ENCODE measurements around the gene DSTYK. TPM values are rescaled to one million over a fixed set of nuclear protein-coding genes. Genes with fewer than 3 reads are reported as not detected.

DSTYK gene
- total RNA-seq, 1 donor from 2014 or later, result 13.0 TPM

DNA sequence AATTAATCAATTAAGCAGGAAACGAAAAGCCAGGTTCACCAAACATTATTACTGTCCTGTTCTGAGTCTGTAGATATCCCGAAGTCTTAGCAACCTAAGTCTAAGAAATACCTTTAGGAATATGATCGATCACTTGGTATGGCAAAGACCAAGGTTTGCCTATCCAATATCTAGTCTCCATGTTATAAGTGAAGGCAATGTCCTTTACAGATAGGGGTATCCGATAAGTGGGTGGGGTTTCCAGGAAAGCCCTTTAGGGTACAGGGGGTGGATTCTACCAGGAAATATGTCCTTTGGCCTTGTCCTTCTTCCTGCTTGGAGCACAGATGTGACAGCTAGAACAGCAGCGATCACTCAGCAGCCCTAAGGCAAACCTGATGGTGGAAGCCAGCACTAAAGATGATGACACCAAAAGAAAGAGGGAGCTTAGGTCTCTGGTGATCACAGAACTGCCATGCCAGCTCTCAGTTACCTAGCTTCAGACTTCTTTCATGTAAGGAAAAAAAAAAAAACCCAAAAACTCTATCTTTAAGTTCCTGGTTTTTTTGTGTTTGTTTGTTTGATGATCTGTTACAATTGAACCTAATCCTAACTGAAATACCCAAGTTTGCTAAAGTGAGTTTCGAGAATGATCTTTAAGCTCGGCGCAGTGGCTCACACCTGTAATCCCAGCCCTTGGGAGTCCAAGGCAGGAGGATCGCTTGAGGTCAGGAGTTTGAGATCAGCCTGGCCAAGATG lies 40.8 kb downstream of the DSTYK start:
- Histone ChIP-seq H3K4me1 (no peaks in the 10 kb centered on the region), H2AFZ (replicated peaks) (no peak overlapping the region), H3K27me3 (no peaks in the 10 kb centered on the region), H3K9me3 (ENCODE audit: low read depth) (no peaks in the 10 kb centered on the region), H3F3A (ENCODE audit: low read depth) (no peaks in the 10 kb centered on the region), H4K20me1 (ENCODE audit: low read depth) (peaks cover 7% of the 10 kb centered on the region), H3K27ac (no peak overlapping the region), H3K36me3 (no peaks in the 10 kb centered on the region), H3K9ac (no peak overlapping the region), H3K4me2 (no peak overlapping the region), H3K79me2 (ENCODE audit: low read depth) (peaks cover 3% of the 10 kb centered on the region), H3K4me3 (no peak overlapping the region)
- Mint-ChIP-seq H3K4me3 (no peak overlapping the region), H3K4me1 (no peaks in the 10 kb centered on the region), H3K27me3 (ENCODE audit: insufficient read depth, low read depth) (no peaks in the 10 kb centered on the region), H3K27ac (no peak overlapping the region), H3K36me3 (peaks cover 15% of the 10 kb centered on the region), H3K9me3 (no peaks in the 10 kb centered on the region)
- no peak for DNase-seq (ENCODE audit: low spot score)
- no peak for TF ChIP-seq CTCF (IDR thresholded peaks at IDR 0.05)
- no peak for TF ChIP-seq EZH2phosphoT487 (IDR thresholded peaks at IDR 0.05)
- TF ChIP-seq EZH2 (IDR thresholded peaks at IDR 0.05), result no peak

- H3K4me3 ChIP-seq, result no peak overlapping the region
- H4K20me1 ChIP-seq (ENCODE audit: low read depth), result peaks cover 7% of the 10 kb centered on the region
- Mint-ChIP-seq H3K27ac (no peak overlapping the region), H3K9me3 (no peaks in the 10 kb centered on the region), H3K36me3 (peaks cover 20% of the 10 kb centered on the region), H3K27me3 (ENCODE audit: insufficient read depth, low read depth) (no peaks in the 10 kb centered on the region), H3K4me3 (no peak overlapping the region), H3K4me1 (no peaks in the 10 kb centered on the region)
- no peak overlapping the region for H3K4me2 ChIP-seq
- H3K36me3 ChIP-seq, result no peaks in the 10 kb centered on the region
- H3F3A ChIP-seq (ENCODE audit: low read depth), result no peaks in the 10 kb centered on the region
- H3K9ac ChIP-seq, result no peak overlapping the region
- H3K27me3 ChIP-seq, result no peaks in the 10 kb centered on the region
- H3K27ac ChIP-seq, result no peak overlapping the region
- no peak overlapping the region for H2AFZ ChIP-seq (replicated peaks)
- no peak for DNase-seq (ENCODE audit: low spot score)
- H3K4me1 ChIP-seq, result no peaks in the 10 kb centered on the region
- H3K79me2 ChIP-seq (ENCODE audit: low read depth), result peaks cover 8% of the 10 kb centered on the region
- no peaks in the 10 kb centered on the region for H3K9me3 ChIP-seq (ENCODE audit: low read depth)
- TF ChIP-seq EZH2phosphoT487 (IDR thresholded peaks at IDR 0.05) (no peak), EZH2 (IDR thresholded peaks at IDR 0.05) (no peak), CTCF (IDR thresholded peaks at IDR 0.05) (no peak)
Measured at GRCh38 chr1:205169248-205169647, 42.3 kb downstream of the DSTYK start.

DNA sequence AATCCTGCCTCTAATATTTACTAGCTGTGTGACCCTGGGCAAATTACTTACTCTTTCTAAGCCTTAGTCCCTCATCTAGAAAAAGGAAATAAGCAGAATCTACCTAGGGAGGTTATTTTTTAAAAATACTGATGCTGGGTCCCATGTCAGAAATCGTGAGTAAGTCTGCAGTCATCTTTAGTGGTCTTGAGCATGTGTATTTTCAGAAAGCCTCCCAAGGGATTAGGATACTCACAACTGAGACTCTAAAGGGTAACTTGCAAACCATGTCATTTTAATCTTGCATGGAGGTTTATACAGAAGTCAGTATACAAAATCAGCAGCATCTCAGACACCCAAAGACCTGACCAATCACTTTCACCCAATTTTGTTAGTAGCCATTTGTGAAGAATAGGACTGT lies 43.2 kb downstream of the DSTYK start:
- H3K4me3 Mint-ChIP-seq, result no peak overlapping the region

More for the DNA sequence above, 43.2 kb downstream of the DSTYK start:
- Mint-ChIP-seq H3K27ac (no peak overlapping the region), H3K9me3 (no peaks in the 10 kb centered on the region), H3K27me3 (ENCODE audit: insufficient read depth, low read depth) (no peaks in the 10 kb centered on the region), H3K4me1 (no peaks in the 10 kb centered on the region), H3K36me3 (peaks cover 27% of the 10 kb centered on the region)
- Histone ChIP-seq H3K9me3 (ENCODE audit: low read depth) (no peaks in the 10 kb centered on the region), H2AFZ (replicated peaks) (no peak overlapping the region), H4K20me1 (ENCODE audit: low read depth) (peaks cover 7% of the 10 kb centered on the region), H3K79me2 (ENCODE audit: low read depth) (peaks cover 8% of the 10 kb centered on the region), H3K4me1 (no peaks in the 10 kb centered on the region), H3K27me3 (no peaks in the 10 kb centered on the region), H3K27ac (no peak overlapping the region), H3K9ac (no peak overlapping the region), H3K4me2 (no peak overlapping the region), H3F3A (ENCODE audit: low read depth) (no peaks in the 10 kb centered on the region), H3K36me3 (no peaks in the 10 kb centered on the region), H3K4me3 (no peak overlapping the region)
- no peak for DNase-seq (ENCODE audit: low spot score)
- TF ChIP-seq EZH2 (IDR thresholded peaks at IDR 0.05), result no peak
- TF ChIP-seq EZH2phosphoT487 (IDR thresholded peaks at IDR 0.05), result no peak
- no peak for TF ChIP-seq CTCF (IDR thresholded peaks at IDR 0.05)

Data from neural progenitor cell (in vitro differentiated cells).